Psoas muscle (tissue), 8 donors: Measurements from ENCODE around the gene RIN3. TPM values are rescaled to one million over a fixed set of nuclear protein-coding genes. Genes with fewer than 3 reads are reported as not detected.

Source experiments
- ATAC-seq, 4 donors: fragments of 200-7000 bp; cut with Tn5 transposase; one replicate each; pipeline ENCODE4 v1.9.1; 2020; ENCODE audit warnings: moderate library complexity in 3 of 4, mild to moderate bottlenecking in 2 of 4
- DNase-seq, 2 donors: peaks; one replicate each; pipeline ENCODE4 v3.0.0-alpha.2; 2020
- H3K27ac ChIP-seq: fragments of 200-600 bp; one replicate; pipeline ENCODE4 v1.8.0; 2022
- H3K27me3 ChIP-seq, 3 donors: fragments of 200-600 bp in 1 of 3; one replicate each; pipeline versions ENCODE4 v1.6.1 to v1.8.0; 2013 to 2022; ENCODE audit warnings: low read length in 2 of 3, mild to moderate bottlenecking in 2 of 3, moderate library complexity in 1 of 3; ENCODE audit not compliant: insufficient read depth in 3 of 3
- H3K36me3 ChIP-seq, 2 donors: fragments of 200-600 bp in 1 of 2; one replicate each; pipeline versions ENCODE4 v1.6.1 to v1.8.0; 2013 to 2022; ENCODE audit warnings: low read depth in 1 of 2, mild to moderate bottlenecking in 1 of 2, moderate library complexity in 1 of 2; ENCODE audit not compliant: insufficient read depth in 1 of 2
- H3K4me1 ChIP-seq: fragments of 200-600 bp; one replicate; pipeline ENCODE4 v1.8.0; 2022
- H3K4me3 ChIP-seq: fragments of 200-600 bp; one replicate; pipeline ENCODE4 v1.8.0; 2022; ENCODE audit warnings: mild to moderate bottlenecking
- H3K9me3 ChIP-seq: fragments of 200-600 bp; one replicate; pipeline ENCODE4 v1.8.0; 2022
- WGBS, 3 donors: extraction: QIAGEN DNeasy Blood & Tissue Kit; methylation state at CpG; one replicate each; pipeline versions ENCODE4 v1.1.6 to v1.1.7; 2013; 5-methylcytosine and 5-hydroxymethylcytosine counted together
- intact Hi-C, 2 donors: fragments of 100-400 bp; cut with DNase I; formaldehyde crosslinking; loops; one replicate each; pipeline versions ENCODE4 v1.11.0 to v1.14.2; 2022
- polyA plus RNA-seq, 3 donors: library from polyadenylated mRNA; stranded (reverse); fragments of 200-250 nt; gene quantifications; one replicate each; pipeline ENCODE4 v1.2.3, GENCODE V29; 2013
- total RNA-seq, 4 donors: library from RNA; stranded (reverse); fragmentation: NEBNext Ultra II Directional in 2 of 4; extraction: Animal tissue kit (Norgen Biotek cat#: 25700) in 2 of 4; gene quantifications; one replicate each; pipeline versions ENCODE4 v1.2.1 to v1.2.4, GENCODE V29; 2021 to 2023
- TF ChIP-seq, protein P1 (sequence below): fragments of 200-600 bp; IDR thresholded peaks from one replicate; pipeline ENCODE4 v1.8.0; 2022; ENCODE audit warnings: antibody characterized with exemption
- donor health status: healthy with polysubstance abuse.
- donor health status: DM: no; HTN: no; CAD: no; lungs with moderate emphysema.
- donor health status: Bipolar disorder and iron deficiency.
- donor health status: healthy.
- donor health status: DM: yes; HTN: yes; CAD: no.
- donor health status: DM: no; HTN: no; CAD: no.
- donor health status: DM: no; HTN: no; CAD: no.
- donor health status: DM: yes; HTN: yes; CAD: no.

RIN3 gene
- total and polyA plus RNA-seq, 7 donors: 1.2 to 8.7 (median 3.8) TPM

DNA sequence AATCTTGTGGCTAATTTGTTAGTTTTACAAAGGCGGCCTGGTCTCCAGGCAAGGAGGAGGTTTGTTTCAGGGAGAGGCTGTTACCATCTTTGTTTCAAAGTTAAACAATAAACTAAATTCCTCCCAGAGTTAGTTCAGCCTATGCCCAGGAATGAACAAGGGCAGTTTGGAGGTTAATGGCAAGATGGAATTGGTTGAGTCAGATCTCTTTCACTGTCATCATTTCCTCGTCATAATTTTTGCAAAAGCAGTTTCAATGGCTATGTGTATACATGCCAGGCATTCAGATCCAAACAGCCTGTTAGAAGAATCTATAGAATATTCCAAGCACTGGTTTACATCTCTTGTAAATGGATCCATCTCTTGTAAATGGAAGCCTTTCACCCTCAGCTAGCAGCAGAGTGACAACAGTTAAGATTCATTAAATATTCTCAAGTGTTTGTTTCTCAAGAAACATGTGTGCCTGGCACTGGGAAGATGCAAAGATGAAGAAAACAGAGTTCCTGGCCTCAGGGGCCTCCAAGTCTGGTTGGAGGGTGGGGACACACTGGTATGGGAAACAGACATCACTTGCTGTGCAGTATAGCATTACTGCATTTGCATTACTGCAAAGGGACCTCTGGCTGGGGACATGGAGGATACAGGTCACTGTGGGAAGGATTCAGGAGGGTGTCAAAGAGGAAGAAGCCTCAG lies 65.8 kb downstream of the RIN3 start:
- no peaks in the 10 kb centered on the region for H3K9me3 ChIP-seq
- H3K27ac ChIP-seq: no peak overlapping the region
- H3K36me3 ChIP-seq: no peaks in the 10 kb centered on the region
- H3K4me3 ChIP-seq: no peak overlapping the region
- no peaks in the 10 kb centered on the region for H3K27me3 ChIP-seq
- ATAC-seq (no peak), DNase-seq (no peak)
- no peaks in the 10 kb centered on the region for H3K4me1 ChIP-seq
- WGBS, 3 donors: 94 to 98% (median 95%) methylated on average over 2 of the region's 2 CpGs
- TF ChIP-seq, protein P1, sequence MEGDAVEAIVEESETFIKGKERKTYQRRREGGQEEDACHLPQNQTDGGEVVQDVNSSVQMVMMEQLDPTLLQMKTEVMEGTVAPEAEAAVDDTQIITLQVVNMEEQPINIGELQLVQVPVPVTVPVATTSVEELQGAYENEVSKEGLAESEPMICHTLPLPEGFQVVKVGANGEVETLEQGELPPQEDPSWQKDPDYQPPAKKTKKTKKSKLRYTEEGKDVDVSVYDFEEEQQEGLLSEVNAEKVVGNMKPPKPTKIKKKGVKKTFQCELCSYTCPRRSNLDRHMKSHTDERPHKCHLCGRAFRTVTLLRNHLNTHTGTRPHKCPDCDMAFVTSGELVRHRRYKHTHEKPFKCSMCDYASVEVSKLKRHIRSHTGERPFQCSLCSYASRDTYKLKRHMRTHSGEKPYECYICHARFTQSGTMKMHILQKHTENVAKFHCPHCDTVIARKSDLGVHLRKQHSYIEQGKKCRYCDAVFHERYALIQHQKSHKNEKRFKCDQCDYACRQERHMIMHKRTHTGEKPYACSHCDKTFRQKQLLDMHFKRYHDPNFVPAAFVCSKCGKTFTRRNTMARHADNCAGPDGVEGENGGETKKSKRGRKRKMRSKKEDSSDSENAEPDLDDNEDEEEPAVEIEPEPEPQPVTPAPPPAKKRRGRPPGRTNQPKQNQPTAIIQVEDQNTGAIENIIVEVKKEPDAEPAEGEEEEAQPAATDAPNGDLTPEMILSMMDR: no peak
- intact Hi-C loops: loop anchor here in 1 of 2 donors (2.0 kb wide), 1 partner anchor 61 kb away; no protein-coding TSS in a partner anchor

DNA sequence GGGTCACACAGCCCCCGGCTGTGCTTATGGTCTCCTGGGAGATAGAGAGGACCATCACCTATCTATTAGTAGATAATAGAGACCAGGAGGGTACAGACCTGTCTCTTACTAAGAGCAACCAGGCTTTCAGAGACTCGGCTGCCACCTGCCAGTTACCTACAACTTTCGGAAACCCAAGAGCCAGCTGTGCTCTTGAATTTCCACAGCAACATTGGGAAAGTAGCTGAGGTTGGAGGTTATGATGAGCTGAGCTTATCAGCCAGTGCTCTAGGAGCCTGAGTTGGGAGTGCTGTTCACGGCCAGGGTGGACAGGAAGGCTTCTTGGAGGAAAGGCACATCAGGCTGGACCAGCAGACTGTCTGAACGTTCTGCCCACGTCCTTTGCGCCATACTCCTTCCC lies 67.6 kb downstream of the RIN3 start:
- ATAC-seq (no peak), DNase-seq (no peak)
- H3K4me3 ChIP-seq: no peak overlapping the region
- H3K27ac ChIP-seq: no peak overlapping the region
- WGBS, 3 donors: 64 to 85% (median 85%) methylated on average over 7 of the region's 7 CpGs
- H3K36me3 ChIP-seq: no peaks in the 10 kb centered on the region
- intact Hi-C loops: no loop called here
- no peaks in the 10 kb centered on the region for H3K4me1 ChIP-seq
- TF ChIP-seq, protein P1: no peak
- H3K27me3 ChIP-seq: no peaks in the 10 kb centered on the region
- H3K9me3 ChIP-seq: no peaks in the 10 kb centered on the region

DNA sequence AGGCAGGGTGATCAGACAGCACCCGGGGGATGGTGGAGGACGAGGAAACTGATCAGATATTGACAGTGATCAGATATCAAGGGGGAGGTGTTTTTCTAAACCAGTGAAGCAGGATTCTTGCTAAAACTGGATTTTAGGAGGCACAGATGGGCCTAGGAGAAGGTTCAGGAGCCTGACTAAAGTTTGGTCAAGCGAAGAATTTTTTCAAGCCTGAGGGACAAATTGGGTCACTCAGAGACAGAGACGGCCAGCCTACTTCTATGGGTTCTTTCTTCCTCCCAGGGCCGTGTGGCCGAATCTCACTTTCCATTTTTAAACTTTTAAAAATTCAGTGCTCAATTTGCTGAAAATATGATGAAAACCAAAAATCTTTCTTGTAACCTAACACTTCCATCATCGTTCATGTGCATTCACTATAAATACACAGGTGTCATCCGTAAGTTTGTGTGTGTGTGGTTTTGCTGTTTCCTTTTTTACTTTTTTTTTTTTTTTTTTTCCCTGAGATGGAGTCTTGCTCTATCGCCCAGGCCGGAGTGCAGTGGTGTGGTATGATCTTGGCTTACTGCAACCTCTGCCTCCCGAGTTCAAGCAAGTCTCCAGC lies 68.5 kb downstream of the RIN3 start:
- intact Hi-C loops: no loop called here
- Histone ChIP-seq H3K9me3 (no peaks in the 10 kb centered on the region), H3K27me3 (no peaks in the 10 kb centered on the region), H3K36me3 (no peaks in the 10 kb centered on the region), H3K27ac (no peak overlapping the region), H3K4me1 (no peaks in the 10 kb centered on the region), H3K4me3 (no peak overlapping the region)
- TF ChIP-seq, protein P1: no peak
- 88 to 95% (median 89%) methylated on average over 11 of the region's 11 CpGs for WGBS, 3 donors
- ATAC-seq: no peak
- DNase-seq: no peak

- Histone ChIP-seq H3K4me1 (no peaks in the 10 kb centered on the region), H3K9me3 (no peaks in the 10 kb centered on the region), H3K27me3 (no peaks in the 10 kb centered on the region), H3K27ac (no peak overlapping the region), H3K36me3 (no peaks in the 10 kb centered on the region), H3K4me3 (no peak overlapping the region)
- WGBS, 3 donors: 94 to 95% (median 95%) methylated on average over 12 of the region's 12 CpGs
- intact Hi-C loops: no loop called here
- DNase-seq (no peak), ATAC-seq (no peak)
- TF ChIP-seq, protein P1: no peak
Observed at GRCh38 chr14:92582706-92583452, 69.3 kb downstream of the RIN3 start.
